Parathyroid adenoma (tissue), 2 donors: Measurements from ENCODE around the gene PLXNA2.

ENCODE experiments used
- H2AFZ ChIP-seq: fragments of 300-600 bp; sonication (generic); one replicate; pipeline ENCODE4 v1.7.0; 2017; ENCODE audit warnings: antibody characterized with exemption, mild to moderate bottlenecking
- H3K27ac ChIP-seq: fragments of 300-600 bp; sonication (generic); one replicate; pipeline ENCODE4 v1.7.0; 2017
- H3K27me3 ChIP-seq: fragments of 300-600 bp; sonication (generic); one replicate; pipeline ENCODE4 v1.7.0; 2017; ENCODE audit warnings: low read length; ENCODE audit not compliant: control insufficient read depth, insufficient read depth
- H3K36me3 ChIP-seq: fragments of 300-600 bp; sonication (generic); one replicate; pipeline ENCODE4 v1.7.0; 2017; ENCODE audit warnings: low read length; ENCODE audit not compliant: control insufficient read depth, insufficient read depth
- H3K4me1 ChIP-seq: fragments of 300-600 bp; sonication (generic); one replicate; pipeline ENCODE4 v1.7.0; 2017; ENCODE audit warnings: control low read depth
- H3K4me2 ChIP-seq: fragments of 300-600 bp; sonication (generic); one replicate; pipeline ENCODE4 v1.7.0; 2017; ENCODE audit warnings: low read length
- H3K4me3 ChIP-seq: fragments of 300-600 bp; sonication (generic); one replicate; pipeline ENCODE4 v1.7.0; 2017; ENCODE audit warnings: low read depth, low read length
- H3K79me2 ChIP-seq: fragments of 300-600 bp; sonication (generic); one replicate; pipeline ENCODE4 v1.7.0; 2017; ENCODE audit warnings: control low read depth
- H3K9ac ChIP-seq: fragments of 300-600 bp; sonication (generic); one replicate; pipeline ENCODE4 v1.7.0; 2017; ENCODE audit warnings: mild to moderate bottlenecking
- H3K9me3 ChIP-seq: fragments of 300-600 bp; sonication (generic); one replicate; pipeline ENCODE4 v1.7.0; 2017; ENCODE audit warnings: low read length; ENCODE audit not compliant: control insufficient read depth
- CTCF ChIP-seq: fragments of 300-600 bp; sonication (generic); IDR thresholded peaks from one replicate; pipeline ENCODE4 v1.7.0; 2017; ENCODE audit warnings: antibody characterized with exemption, mild to moderate bottlenecking
- donor health status: primary hyperparathyroidism.

The PLXNA2 gene

DNA sequence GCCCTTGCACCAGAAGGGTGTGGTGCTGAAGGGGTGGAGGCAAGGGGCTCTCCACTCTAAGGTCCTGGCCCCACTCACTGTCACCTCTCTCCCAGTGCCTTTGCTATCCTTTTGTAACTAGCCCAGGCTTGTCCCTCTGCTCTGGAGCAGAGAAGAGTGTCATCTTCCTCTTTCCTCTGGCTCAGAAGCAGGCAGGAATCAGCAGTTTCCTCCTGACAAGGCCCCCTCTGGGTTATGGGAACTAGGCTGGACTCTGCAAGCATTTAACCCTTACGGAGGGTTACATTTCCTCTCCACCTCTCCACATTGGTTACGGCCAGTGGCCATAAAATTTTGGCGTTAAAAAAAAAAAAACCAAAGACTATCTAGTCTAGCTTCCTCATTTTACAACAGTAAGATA lies 30.4 kb downstream of the PLXNA2 start:
- Histone ChIP-seq H3K27me3 (no peaks in the 10 kb centered on the region), H3K27ac (no peak overlapping the region), H3K4me2 (no peak overlapping the region), H2AFZ (no peak overlapping the region), H3K4me1 (no peaks in the 10 kb centered on the region), H3K9ac (no peak overlapping the region), H3K4me3 (no peak overlapping the region), H3K9me3 (no peaks in the 10 kb centered on the region), H3K36me3 (no peaks in the 10 kb centered on the region), H3K79me2 (no peaks in the 10 kb centered on the region)
- TF ChIP-seq CTCF: no peak

GRCh38 chr1:208212893-208213292 lies 31.3 kb downstream of the PLXNA2 start:
- no peak overlapping the region for H2AFZ ChIP-seq
- H3K36me3 ChIP-seq: no peaks in the 10 kb centered on the region
- H3K4me1 ChIP-seq: peaks cover 3% of the 10 kb centered on the region
- no peaks in the 10 kb centered on the region for H3K27me3 ChIP-seq
- H3K9ac ChIP-seq: no peak overlapping the region
- no peak for TF ChIP-seq CTCF
- no peak overlapping the region for H3K27ac ChIP-seq
- no peaks in the 10 kb centered on the region for H3K9me3 ChIP-seq
- no peak overlapping the region for H3K4me3 ChIP-seq
- no peak overlapping the region for H3K4me2 ChIP-seq
- no peaks in the 10 kb centered on the region for H3K79me2 ChIP-seq

DNA sequence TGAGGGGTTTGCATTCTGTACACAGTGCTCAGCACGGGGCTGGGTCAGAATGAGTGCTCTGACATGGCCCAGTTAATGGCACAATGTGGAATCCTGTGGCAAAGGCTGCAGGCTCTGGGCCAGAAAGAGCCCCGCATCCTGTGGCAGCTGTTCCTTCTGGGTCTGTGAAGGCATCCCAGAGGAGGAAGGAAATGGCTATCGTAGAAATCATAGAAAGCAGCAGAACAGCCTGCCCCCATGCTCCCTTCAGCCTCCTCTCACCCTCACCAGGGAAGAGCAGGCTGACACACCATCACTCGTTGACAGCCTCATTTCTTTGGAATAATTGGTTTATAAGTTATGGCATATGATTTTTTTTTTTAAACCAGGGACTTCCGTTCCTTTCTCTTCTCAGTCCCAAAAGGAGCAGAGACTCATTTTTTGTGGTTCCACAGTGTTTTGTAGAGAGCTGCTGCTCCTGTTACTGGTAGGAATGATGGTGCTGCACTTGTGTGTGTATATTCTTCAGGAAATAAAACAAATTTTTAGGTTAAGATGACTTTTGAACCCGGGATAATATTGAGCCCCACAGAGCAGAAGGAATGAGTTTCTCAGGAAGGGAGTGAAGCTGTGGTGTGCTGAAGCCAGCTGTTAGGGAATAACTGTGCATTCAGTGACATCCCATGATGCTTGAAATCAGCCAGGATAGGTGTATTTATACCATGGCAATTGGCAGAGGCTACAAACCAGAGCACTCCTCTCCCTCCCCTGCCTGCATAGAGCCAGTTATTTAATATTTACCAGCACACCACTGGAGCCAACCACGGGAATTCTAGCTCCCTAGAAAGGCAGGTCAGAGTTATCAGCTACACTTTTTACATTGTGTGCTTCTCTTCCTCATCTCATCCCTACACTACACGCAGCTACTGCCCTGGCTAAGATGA lies 32.0 kb downstream of the PLXNA2 start:
- no peaks in the 10 kb centered on the region for H3K9me3 ChIP-seq
- no peaks in the 10 kb centered on the region for H3K79me2 ChIP-seq
- H3K4me3 ChIP-seq: no peak overlapping the region
- no peak overlapping the region for H3K4me2 ChIP-seq
- no peak overlapping the region for H3K27ac ChIP-seq
- H3K4me1 ChIP-seq: peaks cover 6% of the 10 kb centered on the region
- TF ChIP-seq CTCF: no peak
- no peaks in the 10 kb centered on the region for H3K36me3 ChIP-seq
- no peak overlapping the region for H2AFZ ChIP-seq
- H3K27me3 ChIP-seq: no peaks in the 10 kb centered on the region
- no peak overlapping the region for H3K9ac ChIP-seq

- Histone ChIP-seq H3K4me1 (peaks cover 17% of the 10 kb centered on the region), H3K79me2 (no peaks in the 10 kb centered on the region), H3K4me2 (no peak overlapping the region), H3K27me3 (no peaks in the 10 kb centered on the region), H3K36me3 (no peaks in the 10 kb centered on the region), H2AFZ (no peak overlapping the region), H3K9ac (no peak overlapping the region), H3K4me3 (no peak overlapping the region), H3K9me3 (no peaks in the 10 kb centered on the region), H3K27ac (no peak overlapping the region)
- TF ChIP-seq CTCF: no peak
Measured at GRCh38 chr1:208209896-208210589, 34.1 kb downstream of the PLXNA2 start.
